Measurements from ENCODE around the gene ZNF333. TPM values are rescaled to one million over a fixed set of nuclear protein-coding genes. Genes with fewer than 3 reads are reported as not detected.
A peak's percentile ranks its signal among the peaks of the same experiment; 100 is the strongest.

The ZNF333 gene
- total RNA-seq, 1 donor from 2014 or later, result 20.4 TPM

DNA sequence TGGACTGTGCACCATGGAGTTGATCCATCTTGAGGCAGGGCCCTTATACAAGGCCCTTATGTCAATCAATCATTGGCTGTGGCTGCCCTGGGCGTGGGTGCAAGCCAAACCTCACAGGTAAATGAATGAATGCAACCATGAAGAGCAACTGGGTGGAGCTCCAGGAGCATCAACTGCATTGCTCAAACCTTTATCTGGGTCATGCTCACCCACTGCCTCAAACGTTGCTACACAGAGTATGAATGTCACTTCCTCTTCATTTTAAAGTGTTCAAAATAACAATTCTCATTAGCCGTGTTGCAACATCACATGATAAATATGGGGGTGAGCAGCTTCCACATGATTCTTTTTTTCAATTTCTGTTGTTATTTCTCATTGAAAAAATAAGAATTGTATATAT lies 6.4 kb upstream of the ZNF333 start:
- Mint-ChIP-seq H3K9me3 (no peaks in the 10 kb centered on the region), H3K27me3 (ENCODE audit: insufficient read depth, low read depth) (peaks cover 9% of the 10 kb centered on the region), H3K36me3 (no peaks in the 10 kb centered on the region), H3K4me3 (no peak overlapping the region), H3K4me1 (no peaks in the 10 kb centered on the region), H3K27ac (no peak overlapping the region)
- Histone ChIP-seq H3F3A (ENCODE audit: low read depth) (peaks cover 1% of the 10 kb centered on the region), H3K4me2 (no peak overlapping the region), H3K9me3 (ENCODE audit: low read depth) (no peaks in the 10 kb centered on the region), H4K20me1 (ENCODE audit: low read depth) (no peaks in the 10 kb centered on the region), H3K4me3 (no peak overlapping the region), H3K27me3 (peaks cover 19% of the 10 kb centered on the region), H3K36me3 (no peaks in the 10 kb centered on the region), H3K4me1 (no peaks in the 10 kb centered on the region), H2AFZ (replicated peaks) (no peak overlapping the region), H3K9ac (no peak overlapping the region), H3K79me2 (ENCODE audit: low read depth) (no peaks in the 10 kb centered on the region), H3K27ac (no peak overlapping the region)
- no peak for TF ChIP-seq EZH2 (IDR thresholded peaks at IDR 0.05)
- TF ChIP-seq EZH2phosphoT487 (IDR thresholded peaks at IDR 0.05), result no peak
- no peak for TF ChIP-seq CTCF (IDR thresholded peaks at IDR 0.05)
- DNase-seq (ENCODE audit: low spot score), result no peak

- Histone ChIP-seq H3K79me2 (ENCODE audit: low read depth) (peaks cover 7% of the 10 kb centered on the region), H3K4me1 (peaks cover 7% of the 10 kb centered on the region), H3K9me3 (ENCODE audit: low read depth) (no peaks in the 10 kb centered on the region), H3K4me3 (no peak overlapping the region), H2AFZ (replicated peaks) (no peak overlapping the region), H3K9ac (no peak overlapping the region), H3K36me3 (no peaks in the 10 kb centered on the region), H4K20me1 (ENCODE audit: low read depth) (no peaks in the 10 kb centered on the region), H3K27ac (no peak overlapping the region), H3K4me2 (no peak overlapping the region), H3K27me3 (peaks cover 25% of the 10 kb centered on the region), H3F3A (ENCODE audit: low read depth) (peaks cover 22% of the 10 kb centered on the region)
- Mint-ChIP-seq H3K36me3 (no peaks in the 10 kb centered on the region), H3K4me3 (no peak overlapping the region), H3K9me3 (no peaks in the 10 kb centered on the region), H3K27ac (no peak overlapping the region), H3K27me3 (ENCODE audit: insufficient read depth, low read depth) (peaks cover 9% of the 10 kb centered on the region), H3K4me1 (peaks cover 9% of the 10 kb centered on the region)
- TF ChIP-seq EZH2phosphoT487 (IDR thresholded peaks at IDR 0.05) (no peak), EZH2 (IDR thresholded peaks at IDR 0.05) (no peak), CTCF (IDR thresholded peaks at IDR 0.05) (peak; percentile 50)
- peak; percentile 8 for DNase-seq (ENCODE audit: low spot score)
These were observed 3.4 kb upstream of the ZNF333 start for GRCh38 chr19:14686411-14686810.

DNA sequence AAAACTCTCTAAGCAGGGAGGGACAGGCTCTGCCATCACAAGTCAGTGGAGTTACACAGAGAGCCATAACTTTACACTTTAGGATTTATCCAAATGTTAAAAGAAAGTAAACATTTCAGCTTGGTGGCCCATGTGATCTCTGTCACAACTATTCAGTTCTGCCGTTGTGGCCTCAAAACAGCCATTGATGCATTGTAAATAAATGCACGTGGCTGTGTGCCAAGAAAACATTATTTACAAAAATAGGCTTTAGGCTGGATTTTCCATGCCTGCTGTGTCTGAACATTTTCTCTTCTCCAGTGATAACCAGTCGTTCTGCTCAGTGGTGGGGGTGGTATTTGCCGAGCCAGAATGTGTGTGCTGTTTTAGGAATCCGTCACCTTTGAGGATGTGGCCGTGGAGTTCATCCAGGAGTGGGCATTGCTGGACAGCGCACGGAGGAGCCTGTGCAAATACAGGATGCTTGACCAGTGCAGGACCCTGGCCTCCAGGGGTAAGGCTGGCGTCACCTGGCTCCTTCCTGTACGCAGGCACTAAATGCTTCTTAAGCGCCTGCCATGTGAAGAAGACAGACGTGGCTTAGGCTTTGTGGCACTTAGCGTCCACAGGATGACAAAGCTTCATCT lies 4.9 kb downstream of the ZNF333 start:
- Histone ChIP-seq H3K27me3 (no peaks in the 10 kb centered on the region), H3F3A (ENCODE audit: low read depth) (peaks cover 9% of the 10 kb centered on the region), H3K27ac (no peak overlapping the region), H2AFZ (replicated peaks) (no peak overlapping the region), H3K9ac (no peak overlapping the region), H3K4me2 (no peak overlapping the region), H3K9me3 (ENCODE audit: low read depth) (no peaks in the 10 kb centered on the region), H4K20me1 (ENCODE audit: low read depth) (no peaks in the 10 kb centered on the region), H3K4me3 (no peak overlapping the region), H3K79me2 (ENCODE audit: low read depth) (peaks cover 8% of the 10 kb centered on the region), H3K4me1 (peaks cover 5% of the 10 kb centered on the region), H3K36me3 (no peaks in the 10 kb centered on the region)
- Mint-ChIP-seq H3K4me3 (no peak overlapping the region), H3K27ac (no peak overlapping the region), H3K4me1 (peaks cover 9% of the 10 kb centered on the region), H3K36me3 (peaks cover 11% of the 10 kb centered on the region), H3K27me3 (ENCODE audit: insufficient read depth, low read depth) (peaks cover 5% of the 10 kb centered on the region), H3K9me3 (no peaks in the 10 kb centered on the region)
- no peak for DNase-seq (ENCODE audit: low spot score)
- no peak for TF ChIP-seq CTCF (IDR thresholded peaks at IDR 0.05)
- TF ChIP-seq EZH2 (IDR thresholded peaks at IDR 0.05), result no peak
- no peak for TF ChIP-seq EZH2phosphoT487 (IDR thresholded peaks at IDR 0.05)
